ENCODE results near the gene FGF18. TPM values are rescaled to one million over a fixed set of nuclear protein-coding genes. Genes with fewer than 3 reads are reported as not detected.

The FGF18 gene
- total RNA-seq, 1 donor from 2014 or later, result 0.06 TPM

DNA sequence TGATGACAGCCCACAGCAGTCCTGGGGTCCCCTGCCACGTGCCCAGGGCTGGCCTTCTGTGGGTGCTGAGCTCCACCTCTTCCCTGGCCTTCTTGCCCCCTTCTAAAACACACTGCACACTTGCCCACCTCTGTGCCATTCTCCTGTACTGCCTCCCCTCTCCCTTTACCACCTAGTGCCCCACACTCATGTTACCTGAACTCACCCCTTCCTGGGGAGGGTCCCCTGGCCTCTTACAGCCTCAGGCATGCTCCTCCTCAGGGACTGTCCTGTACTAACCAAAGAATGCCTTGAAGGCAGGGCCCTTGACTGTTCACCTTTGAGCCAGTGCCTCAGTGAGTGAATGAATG is 60.3 kb downstream of the FGF18 start:
- Histone ChIP-seq H3K4me2 (no peak overlapping the region), H4K20me1 (ENCODE audit: low read depth) (no peaks in the 10 kb centered on the region), H3K27me3 (no peaks in the 10 kb centered on the region), H3F3A (ENCODE audit: low read depth) (peaks cover 3% of the 10 kb centered on the region), H3K4me3 (no peak overlapping the region), H3K9ac (no peak overlapping the region), H3K9me3 (ENCODE audit: low read depth) (no peaks in the 10 kb centered on the region), H2AFZ (replicated peaks) (no peak overlapping the region), H3K36me3 (no peaks in the 10 kb centered on the region), H3K79me2 (ENCODE audit: low read depth) (no peaks in the 10 kb centered on the region), H3K27ac (no peak overlapping the region), H3K4me1 (peaks cover 18% of the 10 kb centered on the region)
- Mint-ChIP-seq H3K36me3 (no peaks in the 10 kb centered on the region), H3K27me3 (ENCODE audit: insufficient read depth, low read depth) (peaks cover 5% of the 10 kb centered on the region), H3K9me3 (no peaks in the 10 kb centered on the region), H3K27ac (peak overlapping the region; percentile 4), H3K4me1 (peaks cover 25% of the 10 kb centered on the region), H3K4me3 (no peak overlapping the region)
- TF ChIP-seq, protein P1, sequence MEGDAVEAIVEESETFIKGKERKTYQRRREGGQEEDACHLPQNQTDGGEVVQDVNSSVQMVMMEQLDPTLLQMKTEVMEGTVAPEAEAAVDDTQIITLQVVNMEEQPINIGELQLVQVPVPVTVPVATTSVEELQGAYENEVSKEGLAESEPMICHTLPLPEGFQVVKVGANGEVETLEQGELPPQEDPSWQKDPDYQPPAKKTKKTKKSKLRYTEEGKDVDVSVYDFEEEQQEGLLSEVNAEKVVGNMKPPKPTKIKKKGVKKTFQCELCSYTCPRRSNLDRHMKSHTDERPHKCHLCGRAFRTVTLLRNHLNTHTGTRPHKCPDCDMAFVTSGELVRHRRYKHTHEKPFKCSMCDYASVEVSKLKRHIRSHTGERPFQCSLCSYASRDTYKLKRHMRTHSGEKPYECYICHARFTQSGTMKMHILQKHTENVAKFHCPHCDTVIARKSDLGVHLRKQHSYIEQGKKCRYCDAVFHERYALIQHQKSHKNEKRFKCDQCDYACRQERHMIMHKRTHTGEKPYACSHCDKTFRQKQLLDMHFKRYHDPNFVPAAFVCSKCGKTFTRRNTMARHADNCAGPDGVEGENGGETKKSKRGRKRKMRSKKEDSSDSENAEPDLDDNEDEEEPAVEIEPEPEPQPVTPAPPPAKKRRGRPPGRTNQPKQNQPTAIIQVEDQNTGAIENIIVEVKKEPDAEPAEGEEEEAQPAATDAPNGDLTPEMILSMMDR (IDR thresholded peaks at IDR 0.05), result no peak
- TF ChIP-seq EZH2phosphoT487 (IDR thresholded peaks at IDR 0.05), result no peak
- no peak for TF ChIP-seq EZH2 (IDR thresholded peaks at IDR 0.05)
- DNase-seq (ENCODE audit: low spot score), result no peak

DNA sequence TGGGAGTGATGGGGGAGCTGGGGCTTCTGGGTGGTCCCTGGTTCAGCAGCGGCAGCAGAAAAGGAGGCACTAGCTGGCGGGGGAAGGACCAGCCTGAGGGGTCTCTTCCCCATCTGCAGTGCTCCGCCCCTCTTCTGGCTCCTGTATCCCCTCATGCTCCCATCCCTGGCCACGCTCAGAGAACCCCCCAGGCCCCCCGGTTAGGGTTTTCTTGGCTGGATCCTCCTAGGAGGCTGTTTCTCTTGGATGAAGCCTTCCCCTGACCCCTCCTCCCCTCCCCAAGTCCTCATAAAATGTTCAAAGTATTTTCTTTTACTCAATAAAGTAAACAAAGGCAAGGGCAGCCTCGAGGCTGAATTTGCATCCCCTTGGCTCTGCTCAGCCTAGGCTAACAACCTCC is 60.8 kb downstream of the FGF18 start:
- Histone ChIP-seq H3F3A (ENCODE audit: low read depth) (peaks cover 3% of the 10 kb centered on the region), H3K27ac (no peak overlapping the region), H3K36me3 (no peaks in the 10 kb centered on the region), H3K4me2 (no peak overlapping the region), H3K9ac (no peak overlapping the region), H3K9me3 (ENCODE audit: low read depth) (no peaks in the 10 kb centered on the region), H3K79me2 (ENCODE audit: low read depth) (no peaks in the 10 kb centered on the region), H3K27me3 (no peaks in the 10 kb centered on the region), H3K4me1 (peaks cover 18% of the 10 kb centered on the region), H4K20me1 (ENCODE audit: low read depth) (no peaks in the 10 kb centered on the region), H3K4me3 (no peak overlapping the region), H2AFZ (replicated peaks) (no peak overlapping the region)
- TF ChIP-seq EZH2phosphoT487 (IDR thresholded peaks at IDR 0.05) (no peak), EZH2 (IDR thresholded peaks at IDR 0.05) (no peak)
- TF ChIP-seq, protein P1 (IDR thresholded peaks at IDR 0.05), result no peak
- Mint-ChIP-seq H3K36me3 (no peaks in the 10 kb centered on the region), H3K27ac (no peak overlapping the region), H3K4me1 (peaks cover 25% of the 10 kb centered on the region), H3K9me3 (no peaks in the 10 kb centered on the region), H3K27me3 (ENCODE audit: insufficient read depth, low read depth) (peaks cover 5% of the 10 kb centered on the region), H3K4me3 (no peak overlapping the region)
- no peak for DNase-seq (ENCODE audit: low spot score)

DNA sequence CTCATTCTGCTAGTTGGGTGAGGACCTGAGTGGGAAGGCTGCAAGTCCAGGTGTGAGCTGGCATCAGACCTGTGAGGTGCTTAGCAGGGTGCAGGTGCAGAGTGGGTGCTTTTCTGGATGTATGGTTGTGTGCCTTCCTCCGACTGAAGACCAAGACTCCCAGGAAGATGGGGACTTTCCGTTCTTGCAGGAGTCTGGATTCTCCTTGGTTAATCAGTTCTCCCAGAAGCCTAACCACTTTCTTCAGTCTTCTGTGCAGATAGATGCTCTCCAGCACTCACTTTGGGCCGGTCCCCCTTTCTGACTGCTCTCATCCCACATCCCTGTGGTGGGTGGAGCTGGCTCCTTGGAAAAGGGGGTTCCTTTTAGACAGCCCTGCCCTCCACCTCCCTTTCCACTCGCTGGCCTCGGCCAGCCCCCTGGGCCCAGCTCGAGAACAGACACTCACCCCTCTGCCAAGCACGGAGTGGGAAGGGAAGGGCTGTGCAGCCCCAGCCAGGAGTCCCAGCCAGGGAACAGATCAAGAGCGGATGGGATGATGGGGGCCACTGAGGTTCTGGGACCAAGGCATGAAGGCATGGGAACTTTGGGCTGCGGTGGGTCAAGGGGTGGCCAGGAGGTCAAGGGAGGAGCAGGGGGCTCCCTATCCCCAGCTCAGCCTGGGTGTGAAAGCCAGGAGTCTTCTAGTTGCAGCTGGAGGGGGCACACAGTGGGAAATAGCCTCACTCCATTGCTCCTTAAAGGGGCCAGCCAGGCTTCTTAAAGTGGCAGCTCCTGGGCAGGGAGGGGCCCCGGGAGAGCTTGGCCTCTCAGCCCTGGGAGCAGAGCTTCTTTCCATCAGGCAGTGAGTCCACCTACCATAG is 62.4 kb downstream of the FGF18 start:
- H3K79me2 ChIP-seq (ENCODE audit: low read depth), result no peaks in the 10 kb centered on the region
- H3K27ac ChIP-seq, result no peak overlapping the region
- peak overlapping the region; percentile 18 for H3K4me2 ChIP-seq
- H3K27me3 Mint-ChIP-seq (ENCODE audit: insufficient read depth, low read depth), result peaks cover 5% of the 10 kb centered on the region
- TF ChIP-seq EZH2 (IDR thresholded peaks at IDR 0.05) (no peak), EZH2phosphoT487 (IDR thresholded peaks at IDR 0.05) (no peak)
- TF ChIP-seq, protein P1 (IDR thresholded peaks at IDR 0.05), result no peak
- H3K9me3 ChIP-seq (ENCODE audit: low read depth), result no peaks in the 10 kb centered on the region
- peaks cover 37% of the 10 kb centered on the region for H3K4me1 Mint-ChIP-seq
- no peaks in the 10 kb centered on the region for H3K9me3 Mint-ChIP-seq
- H3K27me3 ChIP-seq, result no peaks in the 10 kb centered on the region
- no peak overlapping the region for H3K9ac ChIP-seq
- no peak overlapping the region for H3K4me3 Mint-ChIP-seq
- no peak overlapping the region for H3K4me3 ChIP-seq
- no peaks in the 10 kb centered on the region for H3K36me3 ChIP-seq
- no peak overlapping the region for H3K27ac Mint-ChIP-seq
- H3K36me3 Mint-ChIP-seq, result no peaks in the 10 kb centered on the region
- H4K20me1 ChIP-seq (ENCODE audit: low read depth), result no peaks in the 10 kb centered on the region
- DNase-seq (ENCODE audit: low spot score), result no peak
- peak overlapping the region; percentile 3 for H2AFZ ChIP-seq (replicated peaks)
- H3F3A ChIP-seq (ENCODE audit: low read depth), result peaks cover 3% of the 10 kb centered on the region
- H3K4me1 ChIP-seq, result peaks cover 18% of the 10 kb centered on the region

Data from neural progenitor cell (in vitro differentiated cells).